ENCODE data around the gene KIAA1958.

GRCh38 chr9:112484607-112485006 lies 2.0 kb upstream of the KIAA1958 start:
- TF ChIP-seq POLR2A (IDR thresholded peaks at IDR 0.05), result no peak
- no peak for TF ChIP-seq CTCF (IDR thresholded peaks at IDR 0.05)

Data from Peyer's patch (tissue), 4 donors.